AG04450 (cell line): ENCODE measurements around the gene UNC50. TPM values are rescaled to one million over a fixed set of nuclear protein-coding genes. Genes with fewer than 3 reads are reported as not detected.
"Not testable (repeated sequence)": the region's sequence is repeated elsewhere in the genome, so short reads cannot be mapped to it uniquely, and the experiment has no call there.

Experiments
- CTCF ChIA-PET: fragments of 300-600, 350-600 bp; formaldehyde crosslinking; extraction: SDS; loops from one replicate; lab custom pipeline; 2022; ENCODE audit warnings: antibody characterized with exemption, inconsistent platforms; lab: Charles Lee
- POLR2A ChIA-PET: fragments of 350-600 bp; formaldehyde crosslinking; extraction: SDS; loops from one replicate; lab custom pipeline; 2021; ENCODE audit warnings: antibody characterized with exemption, inconsistent platforms; lab: Yijun Ruan, JAX
- DNase-seq: peaks from one replicate; pipeline ENCODE4 v3.0.0-alpha.2; 2011; ENCODE audit warnings: low read depth, low spot score
- H3K27ac ChIP-seq: one replicate; pipeline ENCODE4 v1.5.1; 2012; ENCODE audit warnings: low read depth, low read length, control low read depth
- H3K27me3 ChIP-seq: one replicate; pipeline ENCODE4 v1.6.0; 2012; ENCODE audit warnings: low read length; ENCODE audit not compliant: control insufficient read depth, insufficient read depth
- H3K4me3 ChIP-seq: 2 replicates; pipeline ENCODE4 v1.5.1; 2011; ENCODE audit warnings: mild to moderate bottlenecking, low read depth, low read length, control low read depth
- H3K9me3 ChIP-seq: 2 replicates; pipeline ENCODE4 v1.5.1; 2012; ENCODE audit warnings: low read length; ENCODE audit not compliant: control insufficient read depth, insufficient read depth
- CTCF ChIP-seq: IDR thresholded peaks from 2 replicates; pipeline ENCODE4 v1.5.1; 2011; ENCODE audit warnings: low read depth, low read length, control low read depth, inconsistent platforms
- polyA plus RNA-seq: library from polyadenylated mRNA; depleted of rRNA; stranded (reverse); fragments of >200 nt; gene quantifications from 2 replicates; pipeline ENCODE4 v1.2.3, GENCODE V29; 2011

Gene UNC50
- polyA plus RNA-seq, 1 experiment = 64.1 TPM

- TF ChIP-seq CTCF = no peak
- ChIA-PET CTCF (interaction anchor here (1.7 kb wide), 1 partner anchor 16 kb away, joined by 5 read pairs; no protein-coding TSS in a partner anchor), POLR2A (no interaction called here)
- Histone ChIP-seq H3K9me3 (no peaks in the 10 kb centered on the region), H3K4me3 (no peak overlapping the region), H3K27me3 (no peaks in the 10 kb centered on the region), H3K27ac (no peak overlapping the region)
- no peak for DNase-seq
Measured at GRCh38 chr2:98585386-98585785, 23.0 kb upstream of the UNC50 start.

GRCh38 chr2:98586551-98587140 lies 21.7 kb upstream of the UNC50 start:
- H3K9me3 ChIP-seq = no peaks in the 10 kb centered on the region
- no peaks in the 10 kb centered on the region for H3K27me3 ChIP-seq
- DNase-seq = no peak
- ChIA-PET POLR2A (no interaction called here), CTCF (interaction anchor here (1.7 kb wide), 1 partner anchor 15 kb away, joined by 5 read pairs; no protein-coding TSS in a partner anchor)
- no peak overlapping the region for H3K27ac ChIP-seq
- TF ChIP-seq CTCF = no peak
- H3K4me3 ChIP-seq = no peak overlapping the region

- no peak overlapping the region for H3K27ac ChIP-seq
- H3K27me3 ChIP-seq = no peaks in the 10 kb centered on the region
- no peak for TF ChIP-seq CTCF
- H3K4me3 ChIP-seq = no peak overlapping the region
- POLR2A ChIA-PET = no interaction called here
- no peaks in the 10 kb centered on the region; the same call in 1 of the 2 replicates for H3K9me3 ChIP-seq
- DNase-seq = no peak
- CTCF ChIA-PET = no interaction called here
Measured at GRCh38 chr2:98588880-98589431, 19.4 kb upstream of the UNC50 start.

- H3K4me3 ChIP-seq = no peak overlapping the region
- no peaks in the 10 kb centered on the region for H3K27me3 ChIP-seq
- no peaks in the 10 kb centered on the region; the same call in 1 of the 2 replicates for H3K9me3 ChIP-seq
- DNase-seq = no peak
- ChIA-PET CTCF (no interaction called here), POLR2A (no interaction called here)
- H3K27ac ChIP-seq = no peak overlapping the region
- no peak for TF ChIP-seq CTCF
Measured at GRCh38 chr2:98589489-98589888, 18.9 kb upstream of the UNC50 start.

GRCh38 chr2:98592565-98592964 lies 15.8 kb upstream of the UNC50 start:
- CTCF ChIA-PET = no interaction called here
- no peak for TF ChIP-seq CTCF
- Histone ChIP-seq H3K27me3 (no peaks in the 10 kb centered on the region), H3K27ac (no peak overlapping the region), H3K9me3 (no peaks in the 10 kb centered on the region; the same call in 1 of the 2 replicates), H3K4me3 (no peak overlapping the region)
- POLR2A ChIA-PET = no interaction called here
- no peak for DNase-seq

- H3K4me3 ChIP-seq, H3K27me3 ChIP-seq, DNase-seq, H3K27ac ChIP-seq, POLR2A ChIA-PET, CTCF ChIA-PET, H3K9me3 ChIP-seq: not testable (repeated sequence)
Measured at GRCh38 chr2:98594665-98595064, 13.7 kb upstream of the UNC50 start.
